Measurements from ENCODE around the gene NEMP2.
A peak's percentile ranks its signal among the peaks of the same experiment; 100 is the strongest.
"Not testable (repeated sequence)": the region's sequence is repeated elsewhere in the genome, so short reads cannot be mapped to it uniquely, and the experiment has no call there.

NEMP2 gene

GRCh38 chr2:190468354-190468753 lies 66.2 kb downstream of the NEMP2 start:
- not testable (repeated sequence) for H3K27me3 ChIP-seq (ENCODE audit: insufficient read depth, low read length); H2AFZ ChIP-seq (ENCODE audit: low read length, unreplicated experiment); H3K79me2 ChIP-seq (ENCODE audit: control insufficient read depth, insufficient read depth, low read length, unreplicated experiment); H3K36me3 ChIP-seq (ENCODE audit: insufficient read depth, low read length); H3K4me3 ChIP-seq (ENCODE audit: low read depth, low read length)
- Histone ChIP-seq H3K4me1 (ENCODE audit: control insufficient read depth, insufficient read depth, low read length, unreplicated experiment) (peaks cover 21% of the 10 kb centered on the region), H3K27ac (ENCODE audit: low read depth, low read length) (peak overlapping the region; percentile 87)

DNA sequence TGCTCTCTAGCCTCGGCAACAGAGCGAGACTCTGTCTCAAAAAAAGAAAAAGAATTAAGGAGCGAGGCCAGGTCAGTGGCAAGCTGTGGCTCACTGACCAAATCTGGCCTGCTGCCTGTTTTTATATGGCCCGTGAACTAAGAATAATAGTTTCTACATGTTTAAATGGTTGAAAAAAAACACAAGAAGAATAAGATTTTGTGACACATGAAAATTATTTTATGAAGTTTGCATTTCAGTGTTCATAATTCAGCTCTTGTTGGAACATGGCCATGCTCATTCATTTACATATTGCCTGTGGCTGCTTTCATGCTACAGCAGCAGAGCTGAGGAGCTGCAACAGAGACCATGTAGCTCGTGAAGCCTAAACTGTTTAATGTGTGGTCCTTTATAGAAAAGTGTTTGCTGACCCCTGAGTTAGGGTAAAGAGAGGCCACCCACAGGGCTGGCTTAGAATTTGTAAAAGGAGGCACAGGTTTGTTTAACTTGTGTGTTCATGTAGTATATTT lies 66.9 kb downstream of the NEMP2 start:
- Histone ChIP-seq H3K4me3 (ENCODE audit: low read depth, low read length) (no peak overlapping the region), H3K27ac (ENCODE audit: low read depth, low read length) (peak overlapping the region; percentile 87; the same call in 1 of the 2 replicates), H3K36me3 (ENCODE audit: insufficient read depth, low read length) (no peaks in the 10 kb centered on the region), H3K79me2 (ENCODE audit: control insufficient read depth, insufficient read depth, low read length, unreplicated experiment) (no peaks in the 10 kb centered on the region), H3K27me3 (ENCODE audit: insufficient read depth, low read length) (no peaks in the 10 kb centered on the region), H3K4me1 (ENCODE audit: control insufficient read depth, insufficient read depth, low read length, unreplicated experiment) (peaks cover 21% of the 10 kb centered on the region), H2AFZ (ENCODE audit: low read length, unreplicated experiment) (no peak overlapping the region)

DNA sequence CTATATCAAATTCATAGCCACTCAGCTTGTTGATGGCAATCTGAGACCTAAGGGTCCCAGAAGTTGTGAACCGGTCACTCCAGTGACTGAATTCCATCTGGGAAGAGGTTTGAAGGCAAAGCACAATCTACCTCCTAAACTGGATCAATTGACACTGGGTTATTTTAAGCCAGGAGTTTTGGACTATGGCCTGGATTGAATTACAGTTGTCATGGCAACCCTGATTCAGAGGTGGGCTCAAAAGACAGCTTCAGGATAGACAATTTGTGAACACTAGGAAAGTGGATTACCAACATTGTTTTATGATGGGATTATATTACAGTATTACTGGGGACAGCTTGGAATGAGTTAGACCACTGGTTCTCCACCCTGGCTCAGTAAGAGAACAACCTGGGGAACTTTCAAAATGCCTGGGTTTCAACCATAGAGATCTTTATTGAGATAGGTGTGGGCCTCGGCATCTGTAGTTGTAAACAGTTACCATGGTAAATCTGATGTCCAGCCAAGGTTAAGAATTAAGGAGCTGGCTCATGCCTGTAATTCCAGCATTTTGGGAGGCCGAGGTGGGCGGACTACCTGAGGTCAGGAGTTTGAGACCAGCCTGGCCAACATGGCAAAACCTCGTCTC lies 67.6 kb downstream of the NEMP2 start:
- Histone ChIP-seq H3K4me3 (ENCODE audit: low read depth, low read length) (no peak overlapping the region), H2AFZ (ENCODE audit: low read length, unreplicated experiment) (no peak overlapping the region), H3K27ac (ENCODE audit: low read depth, low read length) (no peak overlapping the region), H3K4me1 (ENCODE audit: control insufficient read depth, insufficient read depth, low read length, unreplicated experiment) (peaks cover 21% of the 10 kb centered on the region), H3K36me3 (ENCODE audit: insufficient read depth, low read length) (no peaks in the 10 kb centered on the region), H3K27me3 (ENCODE audit: insufficient read depth, low read length) (no peaks in the 10 kb centered on the region), H3K79me2 (ENCODE audit: control insufficient read depth, insufficient read depth, low read length, unreplicated experiment) (no peaks in the 10 kb centered on the region)

DNA sequence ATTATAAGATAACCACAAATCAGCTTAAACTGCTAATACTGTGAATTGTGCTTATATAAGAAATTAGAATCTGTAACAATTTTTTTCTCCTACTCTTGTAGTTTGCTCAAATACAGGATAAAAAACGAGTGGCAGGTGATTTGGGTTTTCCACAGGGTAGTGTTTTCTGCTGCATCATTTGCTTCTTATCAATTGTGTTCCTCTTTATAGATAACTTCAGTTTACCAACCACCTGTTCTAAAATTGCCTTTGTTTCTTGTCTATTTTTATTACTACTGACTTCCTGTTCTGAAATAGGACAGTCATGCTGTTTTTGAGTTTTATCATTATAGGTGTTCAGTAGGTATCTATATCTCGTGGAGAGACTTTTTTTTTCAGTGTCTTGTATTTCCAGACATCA lies 69.5 kb downstream of the NEMP2 start:
- no peaks in the 10 kb centered on the region for H3K27me3 ChIP-seq (ENCODE audit: insufficient read depth, low read length)
- H3K79me2 ChIP-seq (ENCODE audit: control insufficient read depth, insufficient read depth, low read length, unreplicated experiment) = no peaks in the 10 kb centered on the region
- no peak overlapping the region for H3K27ac ChIP-seq (ENCODE audit: low read depth, low read length)
- H3K36me3 ChIP-seq (ENCODE audit: insufficient read depth, low read length) = no peaks in the 10 kb centered on the region
- H2AFZ ChIP-seq (ENCODE audit: low read length, unreplicated experiment) = no peak overlapping the region
- H3K4me1 ChIP-seq (ENCODE audit: control insufficient read depth, insufficient read depth, low read length, unreplicated experiment) = peaks cover 21% of the 10 kb centered on the region
- H3K4me3 ChIP-seq (ENCODE audit: low read depth, low read length) = no peak overlapping the region

- H3K79me2 ChIP-seq (ENCODE audit: control insufficient read depth, insufficient read depth, low read length, unreplicated experiment) = no peaks in the 10 kb centered on the region
Observed at GRCh38 chr2:190462611-190463010, 71.9 kb downstream of the NEMP2 start.

DNA sequence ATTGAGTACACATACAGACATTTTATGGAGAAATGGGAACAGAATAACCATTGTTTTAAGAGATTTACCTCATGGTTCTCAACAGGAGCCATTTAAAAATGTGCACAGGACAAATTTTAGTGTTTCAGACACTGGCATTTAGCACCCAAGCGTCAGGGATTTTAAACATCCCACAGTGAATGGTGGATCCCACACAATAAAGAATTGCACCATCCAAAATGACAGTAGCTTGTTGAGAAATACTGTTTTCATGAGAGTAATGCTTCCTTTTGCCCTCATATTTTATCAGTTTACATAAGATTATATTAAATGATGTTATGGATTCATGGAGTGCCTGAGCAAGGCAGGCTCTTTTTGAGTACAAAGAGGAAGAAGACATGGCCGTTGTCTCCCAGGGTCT lies 72.3 kb downstream of the NEMP2 start:
- H3K4me3 ChIP-seq (ENCODE audit: low read depth, low read length) = no peak overlapping the region
- H2AFZ ChIP-seq (ENCODE audit: low read length, unreplicated experiment) = no peak overlapping the region
- H3K36me3 ChIP-seq (ENCODE audit: insufficient read depth, low read length) = no peaks in the 10 kb centered on the region
- H3K27me3 ChIP-seq (ENCODE audit: insufficient read depth, low read length) = no peaks in the 10 kb centered on the region
- H3K79me2 ChIP-seq (ENCODE audit: control insufficient read depth, insufficient read depth, low read length, unreplicated experiment) = no peaks in the 10 kb centered on the region
- peaks cover 6% of the 10 kb centered on the region for H3K4me1 ChIP-seq (ENCODE audit: control insufficient read depth, insufficient read depth, low read length, unreplicated experiment)
- no peak overlapping the region for H3K27ac ChIP-seq (ENCODE audit: low read depth, low read length)

More at GRCh38 chr2:190462611-190463010, 71.9 kb downstream of the NEMP2 start:
- Histone ChIP-seq H3K36me3 (ENCODE audit: insufficient read depth, low read length) (no peaks in the 10 kb centered on the region), H2AFZ (ENCODE audit: low read length, unreplicated experiment) (no peak overlapping the region), H3K27ac (ENCODE audit: low read depth, low read length) (no peak overlapping the region), H3K4me1 (ENCODE audit: control insufficient read depth, insufficient read depth, low read length, unreplicated experiment) (peaks cover 6% of the 10 kb centered on the region), H3K27me3 (ENCODE audit: insufficient read depth, low read length) (no peaks in the 10 kb centered on the region), H3K4me3 (ENCODE audit: low read depth, low read length) (no peak overlapping the region)

GRCh38 chr2:190460487-190460886 lies 74.0 kb downstream of the NEMP2 start:
- Histone ChIP-seq H3K27ac (ENCODE audit: low read depth, low read length) (no peak overlapping the region), H3K36me3 (ENCODE audit: insufficient read depth, low read length) (no peaks in the 10 kb centered on the region), H3K4me1 (ENCODE audit: control insufficient read depth, insufficient read depth, low read length, unreplicated experiment) (no peaks in the 10 kb centered on the region), H3K4me3 (ENCODE audit: low read depth, low read length) (no peak overlapping the region), H2AFZ (ENCODE audit: low read length, unreplicated experiment) (no peak overlapping the region), H3K79me2 (ENCODE audit: control insufficient read depth, insufficient read depth, low read length, unreplicated experiment) (no peaks in the 10 kb centered on the region), H3K27me3 (ENCODE audit: insufficient read depth, low read length) (no peaks in the 10 kb centered on the region)

GRCh38 chr2:190459881-190460280 lies 74.6 kb downstream of the NEMP2 start:
- H3K27me3 ChIP-seq (ENCODE audit: insufficient read depth, low read length) = no peaks in the 10 kb centered on the region
- H3K4me1 ChIP-seq (ENCODE audit: control insufficient read depth, insufficient read depth, low read length, unreplicated experiment) = no peaks in the 10 kb centered on the region
- no peak overlapping the region for H3K27ac ChIP-seq (ENCODE audit: low read depth, low read length)
- no peaks in the 10 kb centered on the region for H3K79me2 ChIP-seq (ENCODE audit: control insufficient read depth, insufficient read depth, low read length, unreplicated experiment)
- H3K36me3 ChIP-seq (ENCODE audit: insufficient read depth, low read length) = no peaks in the 10 kb centered on the region
- no peak overlapping the region for H3K4me3 ChIP-seq (ENCODE audit: low read depth, low read length)
- no peak overlapping the region for H2AFZ ChIP-seq (ENCODE audit: low read length, unreplicated experiment)

GRCh38 chr2:190458352-190459107 lies 76.0 kb downstream of the NEMP2 start:
- Histone ChIP-seq H2AFZ (ENCODE audit: low read length, unreplicated experiment) (no peak overlapping the region), H3K36me3 (ENCODE audit: insufficient read depth, low read length) (no peaks in the 10 kb centered on the region), H3K79me2 (ENCODE audit: control insufficient read depth, insufficient read depth, low read length, unreplicated experiment) (no peaks in the 10 kb centered on the region), H3K4me1 (ENCODE audit: control insufficient read depth, insufficient read depth, low read length, unreplicated experiment) (no peaks in the 10 kb centered on the region), H3K27me3 (ENCODE audit: insufficient read depth, low read length) (no peaks in the 10 kb centered on the region), H3K4me3 (ENCODE audit: low read depth, low read length) (no peak overlapping the region), H3K27ac (ENCODE audit: low read depth, low read length) (no peak overlapping the region)

DNA sequence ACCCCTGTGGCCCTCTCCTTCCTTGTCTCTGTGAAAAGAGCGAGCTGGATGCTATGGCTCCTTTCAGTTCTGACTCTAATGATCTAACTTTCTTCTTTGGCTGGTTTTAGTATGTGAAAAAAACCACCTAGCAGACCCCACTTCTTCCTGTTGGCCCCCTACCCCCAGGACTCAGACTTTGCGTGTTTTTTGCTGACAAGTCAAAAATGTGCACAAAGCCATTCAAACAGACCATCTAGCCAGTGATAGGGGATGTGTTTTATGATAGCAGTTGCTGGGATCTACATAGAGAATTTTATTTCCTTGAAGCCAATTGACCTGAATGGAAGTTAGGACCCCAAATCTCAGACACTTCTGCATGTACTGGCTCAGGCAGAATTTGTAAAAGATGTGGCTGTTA lies 77.3 kb downstream of the NEMP2 start:
- H3K4me3 ChIP-seq (ENCODE audit: low read depth, low read length) = no peak overlapping the region
- no peaks in the 10 kb centered on the region for H3K36me3 ChIP-seq (ENCODE audit: insufficient read depth, low read length)
- H2AFZ ChIP-seq (ENCODE audit: low read length, unreplicated experiment) = no peak overlapping the region
- H3K27ac ChIP-seq (ENCODE audit: low read depth, low read length) = no peak overlapping the region
- no peaks in the 10 kb centered on the region for H3K27me3 ChIP-seq (ENCODE audit: insufficient read depth, low read length)
- H3K79me2 ChIP-seq (ENCODE audit: control insufficient read depth, insufficient read depth, low read length, unreplicated experiment) = no peaks in the 10 kb centered on the region
- H3K4me1 ChIP-seq (ENCODE audit: control insufficient read depth, insufficient read depth, low read length, unreplicated experiment) = peaks cover 4% of the 10 kb centered on the region

GRCh38 chr2:190456833-190457232 lies 77.7 kb downstream of the NEMP2 start:
- H3K4me1 ChIP-seq (ENCODE audit: control insufficient read depth, insufficient read depth, low read length, unreplicated experiment) = peaks cover 8% of the 10 kb centered on the region
- no peak overlapping the region for H2AFZ ChIP-seq (ENCODE audit: low read length, unreplicated experiment)
- H3K36me3 ChIP-seq (ENCODE audit: insufficient read depth, low read length) = no peaks in the 10 kb centered on the region
- H3K27me3 ChIP-seq (ENCODE audit: insufficient read depth, low read length) = no peaks in the 10 kb centered on the region
- no peak overlapping the region for H3K4me3 ChIP-seq (ENCODE audit: low read depth, low read length)
- no peak overlapping the region for H3K27ac ChIP-seq (ENCODE audit: low read depth, low read length)
- no peaks in the 10 kb centered on the region for H3K79me2 ChIP-seq (ENCODE audit: control insufficient read depth, insufficient read depth, low read length, unreplicated experiment)
